Activated naive CD8-positive, alpha-beta T cell treated with anti-CD3 and anti-CD28 coated beads, Interleukin-2, amount 50 U/mL, for 24 hours (primary cell): ENCODE results near the gene URAD.

Source experiments
- ATAC-seq: fragments of 150-1000 bp; cut with Tn5 transposase; one replicate; pipeline ENCODE4 v1.10.0; 2021
- DNase-seq: peaks from one replicate; pipeline ENCODE4 v3.0.0; 2021
- H3K27ac Mint-ChIP-seq: one replicate; pipeline ENCODE4 v1.8.0; 2021; ENCODE audit warnings: mild to moderate bottlenecking, mixed read lengths
- H3K27me3 Mint-ChIP-seq: one replicate; pipeline ENCODE4 v1.8.0; 2021; ENCODE audit warnings: mixed read lengths
- H3K36me3 Mint-ChIP-seq: one replicate; pipeline ENCODE4 v1.8.0; 2021; ENCODE audit warnings: low read depth, mixed read lengths
- H3K4me1 Mint-ChIP-seq: one replicate; pipeline ENCODE4 v1.8.0; 2021; ENCODE audit warnings: mixed read lengths
- H3K4me3 Mint-ChIP-seq: one replicate; pipeline ENCODE4 v1.8.0; 2021; ENCODE audit warnings: mild to moderate bottlenecking, moderate library complexity, mixed read lengths
- H3K9me3 Mint-ChIP-seq: one replicate; pipeline ENCODE4 v1.8.0; 2021; ENCODE audit warnings: mixed read lengths

The URAD gene

DNA sequence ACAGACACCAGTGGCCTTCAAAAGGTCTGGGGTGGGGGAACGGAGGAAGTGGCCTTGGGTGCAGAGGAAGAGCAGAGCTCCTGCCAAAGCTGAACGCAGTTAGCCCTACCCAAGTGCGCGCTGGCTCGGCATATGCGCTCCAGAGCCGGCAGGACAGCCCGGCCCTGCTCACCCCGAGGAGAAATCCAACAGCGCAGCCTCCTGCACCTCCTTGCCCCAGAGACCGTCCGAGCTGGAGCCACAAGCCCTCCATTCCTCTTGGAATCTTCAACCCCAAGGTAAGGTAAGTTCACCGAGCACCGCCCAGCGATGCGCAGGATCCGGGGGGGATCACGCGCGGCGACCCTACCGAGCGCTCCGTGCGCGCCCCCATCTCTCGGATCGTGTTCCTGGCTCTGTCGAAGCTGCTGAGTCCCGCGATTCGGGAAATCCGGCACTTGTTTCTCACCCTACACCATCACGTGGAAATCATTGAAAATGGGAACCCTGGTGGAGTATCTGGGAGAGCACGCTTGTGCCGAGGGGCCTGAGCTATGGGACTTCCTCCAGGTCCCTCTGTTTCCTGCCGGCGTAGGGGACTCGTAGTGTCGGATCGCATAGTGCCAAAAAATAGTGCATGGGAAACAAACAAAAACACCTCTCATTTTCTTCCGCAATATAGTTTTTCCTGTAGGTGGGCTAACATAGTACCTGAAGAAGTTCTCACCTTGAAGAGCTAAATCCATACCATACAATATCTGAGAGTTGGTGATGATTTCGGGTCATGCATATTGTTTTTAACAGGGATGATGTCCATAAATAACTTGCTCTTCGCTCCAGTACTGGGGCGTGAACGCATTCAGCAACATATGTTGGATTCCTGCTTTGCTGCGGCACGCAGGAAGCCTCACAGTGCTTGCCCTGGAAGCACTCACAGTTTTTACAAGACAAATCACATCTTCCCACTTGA, 59.4 kb downstream of the URAD start:
- Mint-ChIP-seq H3K4me1 (peaks cover 19% of the 10 kb centered on the region), H3K4me3 (no peak overlapping the region), H3K27ac (no peak overlapping the region), H3K27me3 (peaks cover 81% of the 10 kb centered on the region), H3K9me3 (no peaks in the 10 kb centered on the region), H3K36me3 (peaks cover 2% of the 10 kb centered on the region)
- no peak for ATAC-seq
- DNase-seq = no peak

DNA sequence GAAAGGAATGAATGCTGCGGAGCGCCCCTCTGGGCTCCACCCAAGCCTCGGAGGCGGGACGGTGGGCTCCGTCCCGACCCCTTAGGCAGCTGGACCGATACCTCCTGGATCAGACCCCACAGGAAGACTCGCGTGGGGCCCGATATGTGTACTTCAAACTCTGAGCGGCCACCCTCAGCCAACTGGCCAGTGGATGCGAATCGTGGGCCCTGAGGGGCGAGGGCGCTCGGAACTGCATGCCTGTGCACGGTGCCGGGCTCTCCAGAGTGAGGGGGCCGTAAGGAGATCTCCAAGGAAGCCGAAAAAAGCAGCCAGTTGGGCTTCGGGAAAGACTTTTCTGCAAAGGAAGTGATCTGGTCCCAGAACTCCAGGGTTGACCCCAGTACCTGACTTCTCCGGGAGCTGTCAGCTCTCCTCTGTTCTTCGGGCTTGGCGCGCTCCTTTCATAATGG, 60.1 kb downstream of the URAD start:
- Mint-ChIP-seq H3K9me3 (no peaks in the 10 kb centered on the region), H3K27me3 (peaks cover 82% of the 10 kb centered on the region), H3K4me3 (no peak overlapping the region), H3K4me1 (peaks cover 21% of the 10 kb centered on the region), H3K27ac (no peak overlapping the region), H3K36me3 (peaks cover 2% of the 10 kb centered on the region)
- DNase-seq (no peak), ATAC-seq (no peak)
